ENCODE data around the gene TACC3.

Gene TACC3

GRCh38 chr4:1762264-1763010, 41.1 kb downstream of the TACC3 start:
- DNase-seq, result no peak

GRCh38 chr4:1763070-1763549, 41.8 kb downstream of the TACC3 start:
- no peak for DNase-seq

GRCh38 chr4:1763550-1764080, 42.3 kb downstream of the TACC3 start:
- DNase-seq, result no peak

- DNase-seq, result no peak
These were observed 43.3 kb downstream of the TACC3 start for GRCh38 chr4:1764670-1765069.

GRCh38 chr4:1765409-1766072, 44.2 kb downstream of the TACC3 start:
- DNase-seq, result no peak

- DNase-seq, result no peak
These were observed 45.1 kb downstream of the TACC3 start for GRCh38 chr4:1766106-1767060.

- DNase-seq, result no peak
These were observed 45.9 kb downstream of the TACC3 start for GRCh38 chr4:1767061-1767769.

GRCh38 chr4:1767770-1768366, 46.5 kb downstream of the TACC3 start:
- peak; percentile 19 for DNase-seq

- DNase-seq, result no peak
These were observed 47.2 kb downstream of the TACC3 start for GRCh38 chr4:1768367-1769034.

GRCh38 chr4:1769692-1770091, 48.4 kb downstream of the TACC3 start:
- DNase-seq, result no peak

- DNase-seq, result no peak
These were observed 48.9 kb downstream of the TACC3 start for GRCh38 chr4:1770245-1770644.

GRCh38 chr4:1770791-1771231, 49.5 kb downstream of the TACC3 start:
- DNase-seq, result no peak

GRCh38 chr4:1771555-1772305, 50.4 kb downstream of the TACC3 start:
- DNase-seq, result no peak

GRCh38 chr4:1772853-1773538, 51.7 kb downstream of the TACC3 start:
- no peak for DNase-seq

- DNase-seq, result no peak
These were observed 52.4 kb downstream of the TACC3 start for GRCh38 chr4:1773754-1774153.

- DNase-seq, result no peak
These were observed 54.6 kb downstream of the TACC3 start for GRCh38 chr4:1775731-1776500.

- no peak for DNase-seq
These were observed 55.3 kb downstream of the TACC3 start for GRCh38 chr4:1776521-1777161.

- no peak for DNase-seq
These were observed 56.7 kb downstream of the TACC3 start for GRCh38 chr4:1777822-1778641.
